ENCODE data around the gene CLCN1.
"Not testable (repeated sequence)": the region's sequence is repeated elsewhere in the genome, so short reads cannot be mapped to it uniquely, and the experiment has no call there.

Gene CLCN1

DNA sequence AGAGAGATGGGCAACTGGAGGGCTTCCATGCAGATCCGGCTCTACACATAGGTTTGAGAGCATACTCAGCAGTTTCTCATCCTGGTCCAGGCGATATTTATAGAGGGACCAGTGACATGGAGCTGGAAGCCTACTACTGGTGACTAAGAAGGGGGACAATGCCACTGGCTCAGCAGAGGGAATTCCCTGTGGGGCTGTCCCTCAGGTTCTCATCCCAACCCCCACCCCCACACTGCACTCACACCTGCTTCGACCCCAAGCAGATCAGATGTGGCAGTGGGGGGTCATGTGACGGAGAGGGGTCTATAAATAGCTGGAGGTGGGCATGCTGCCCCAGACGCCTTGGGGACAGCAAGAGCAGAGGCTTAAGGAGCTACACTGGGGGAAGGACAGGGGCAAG is at the start of gene CLCN1:
Gene CLCN1, plus strand, starts transcription at position 336 of the 400 bp plus-strand sequence. CDS start 102 bp downstream, outside the sequence.
- DNase-seq = no peak

DNA sequence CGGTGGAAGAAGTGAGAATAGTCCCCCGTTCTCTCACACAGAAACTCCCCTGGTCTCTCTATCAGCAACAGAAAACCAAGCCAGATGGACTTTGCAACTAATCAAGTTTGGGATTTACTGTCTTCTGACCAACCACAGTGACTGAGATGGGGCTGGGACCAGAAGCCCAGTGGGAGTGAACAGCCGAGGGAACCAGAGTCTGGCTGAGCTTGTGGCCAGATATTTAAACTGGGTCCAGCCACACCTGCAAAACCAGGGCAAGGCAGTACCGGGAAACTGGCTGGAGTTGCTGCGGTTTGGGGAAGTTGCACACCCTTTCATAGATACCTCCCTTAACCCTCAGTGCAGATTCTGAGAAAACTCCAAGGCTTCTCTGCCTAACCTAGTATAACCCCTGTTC is 46.7 kb upstream of the CLCN1 start:
- DNase-seq = no peak

DNA sequence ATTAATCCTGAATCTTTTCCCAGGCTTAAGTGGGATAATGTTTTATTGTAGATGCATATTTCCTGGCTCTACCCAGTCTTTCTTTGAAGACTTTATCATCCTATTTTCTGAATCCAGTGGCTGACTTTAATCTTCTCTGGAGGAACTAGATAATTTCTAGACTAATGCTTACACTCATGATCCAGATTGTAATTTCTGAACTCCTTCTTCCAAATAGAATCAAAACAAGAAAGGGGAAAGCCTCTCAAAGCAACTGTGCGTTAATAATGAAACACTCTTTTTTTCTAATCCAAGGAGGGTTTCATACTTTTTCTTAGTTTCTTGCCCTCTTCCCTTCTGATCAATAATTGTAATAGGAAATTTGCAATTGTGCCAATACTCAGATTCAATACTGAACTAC is 44.7 kb upstream of the CLCN1 start:
- DNase-seq = no peak

DNA sequence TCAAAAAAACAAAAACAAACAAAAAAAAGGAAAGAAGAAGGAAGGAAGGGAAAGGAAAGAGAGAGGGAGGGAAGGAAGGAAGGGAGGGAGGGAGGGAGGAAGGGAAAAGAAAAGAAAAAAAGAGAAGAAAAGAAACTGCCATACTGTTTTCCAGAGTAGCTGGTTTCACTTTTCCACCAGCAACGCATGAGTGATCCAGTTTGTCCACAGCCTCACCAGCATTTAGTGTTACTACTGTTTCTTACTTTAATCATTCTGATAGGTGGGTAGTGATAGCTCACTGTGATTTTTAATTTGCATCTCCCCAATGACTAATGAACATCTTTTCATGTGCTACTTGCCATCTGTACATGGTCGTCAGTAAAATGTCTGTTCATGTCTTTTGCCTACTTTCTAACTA is 43.0 kb upstream of the CLCN1 start:
- DNase-seq = no peak

DNA sequence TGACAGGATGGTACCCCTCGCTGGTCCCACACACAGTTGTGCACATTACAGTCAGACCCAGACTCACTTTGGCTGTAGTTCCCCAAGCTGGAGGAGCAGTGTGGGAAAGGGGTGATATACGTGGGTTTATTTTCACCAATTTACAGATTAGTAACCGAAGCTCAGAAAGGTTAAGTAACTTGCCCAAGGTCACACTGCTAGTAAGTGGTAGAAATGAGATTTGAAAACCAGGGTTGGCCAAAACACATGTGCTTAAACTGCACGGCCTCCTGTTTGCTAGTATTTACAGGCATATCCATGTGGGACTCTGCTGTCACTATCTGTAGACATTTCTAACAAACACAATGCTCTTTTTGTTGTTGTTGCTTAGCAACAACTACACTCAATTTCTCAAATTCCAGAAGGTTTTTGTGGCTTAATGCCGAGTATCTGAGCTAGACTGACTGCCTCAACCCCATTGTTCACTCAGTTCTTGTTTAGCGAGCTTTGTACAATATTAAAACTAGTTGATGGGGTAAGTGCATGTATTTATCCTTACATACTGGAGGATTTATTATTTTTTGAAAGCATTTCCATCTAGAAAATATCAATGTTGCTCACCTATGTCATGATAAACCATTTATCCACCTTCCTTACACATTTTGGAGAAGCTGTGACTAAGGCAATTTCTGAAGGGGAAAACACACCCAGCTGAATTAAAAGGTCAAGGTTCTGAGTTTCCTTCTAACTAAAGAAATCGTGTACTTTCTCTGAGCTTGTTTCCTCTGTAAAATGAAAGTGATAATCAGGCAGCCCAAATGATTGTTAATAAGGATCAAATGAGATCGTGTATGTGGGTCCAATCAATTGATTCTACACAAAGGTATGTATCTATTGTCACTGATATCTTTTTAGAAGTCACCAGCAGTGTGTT is 36.5 kb upstream of the CLCN1 start:
- peak; percentile 68 for DNase-seq

DNA sequence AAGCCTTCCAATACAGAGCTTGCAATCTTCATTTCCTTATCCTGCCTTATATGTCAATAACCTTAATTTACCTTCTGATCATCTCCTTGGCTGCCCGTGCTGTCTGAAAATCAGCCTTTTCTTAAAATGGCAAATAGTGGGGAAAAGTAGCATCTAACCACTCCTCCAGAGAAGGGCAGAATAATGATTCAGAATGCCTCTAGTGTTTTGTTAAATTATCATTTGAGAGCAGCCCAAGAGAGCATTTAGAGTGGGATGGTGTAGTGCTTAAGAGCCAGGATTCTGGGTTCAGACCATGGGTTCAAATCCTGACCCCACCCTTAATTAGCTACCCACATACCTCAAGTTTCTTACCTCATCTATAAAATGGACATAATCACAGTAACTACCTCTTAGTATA is 35.8 kb upstream of the CLCN1 start:
- no peak for DNase-seq

DNA sequence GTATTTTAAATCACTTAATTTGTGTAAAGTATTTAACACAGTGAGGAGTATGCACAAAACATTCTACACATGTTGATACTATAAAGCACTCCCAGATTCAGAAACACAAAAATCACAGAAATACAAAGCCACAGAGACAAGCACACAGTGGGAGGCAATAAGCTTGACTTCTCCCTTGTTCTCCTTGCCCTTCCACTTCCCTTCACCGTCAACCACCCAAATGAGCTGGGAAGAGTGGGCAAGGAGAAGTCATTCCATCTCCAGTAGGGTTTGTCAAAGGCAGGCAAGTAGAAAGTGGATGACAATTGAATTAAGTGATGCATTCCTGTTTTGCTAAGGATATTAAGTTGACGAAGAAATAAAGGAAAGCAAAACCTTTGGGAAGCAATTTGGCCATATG is 35.3 kb upstream of the CLCN1 start:
- DNase-seq = no peak

DNA sequence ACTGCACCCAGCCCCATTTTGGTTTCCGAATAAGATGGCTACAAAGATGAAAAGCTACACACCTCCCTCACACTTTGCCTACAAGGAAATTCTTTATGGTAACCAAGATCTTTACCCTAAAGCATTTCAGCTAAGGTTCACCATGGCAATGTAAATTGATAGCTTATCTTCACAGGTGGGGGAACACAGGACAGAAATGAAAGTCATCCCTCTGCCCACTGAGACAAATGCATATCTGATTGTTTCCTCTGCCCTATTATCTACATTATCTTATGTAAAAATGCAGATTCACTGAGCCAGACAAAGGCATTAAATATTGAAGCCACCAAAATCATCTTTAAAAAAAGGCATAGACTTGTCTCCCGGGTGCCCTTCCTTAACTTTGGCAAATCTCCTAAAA is 34.4 kb upstream of the CLCN1 start:
- DNase-seq = no peak

DNA sequence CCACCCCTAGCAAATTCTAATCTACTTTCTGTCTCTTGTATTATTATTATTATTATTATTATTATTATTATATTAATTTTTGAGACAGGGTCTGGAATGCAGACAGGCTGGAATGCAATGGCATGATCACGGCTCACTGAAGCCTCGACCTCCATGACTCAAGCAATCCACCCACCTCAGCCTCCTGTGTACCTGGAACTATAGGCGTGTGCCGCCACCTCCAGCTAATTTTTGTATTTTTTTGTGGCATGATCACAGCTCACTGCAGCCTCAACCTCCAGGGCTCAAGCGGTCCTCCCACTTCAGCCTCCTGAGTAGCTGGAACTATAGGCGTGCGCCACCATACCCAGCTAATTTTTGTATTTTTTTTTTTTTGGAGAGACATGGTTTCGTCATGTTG is 33.8 kb upstream of the CLCN1 start:
- no peak for DNase-seq

DNA sequence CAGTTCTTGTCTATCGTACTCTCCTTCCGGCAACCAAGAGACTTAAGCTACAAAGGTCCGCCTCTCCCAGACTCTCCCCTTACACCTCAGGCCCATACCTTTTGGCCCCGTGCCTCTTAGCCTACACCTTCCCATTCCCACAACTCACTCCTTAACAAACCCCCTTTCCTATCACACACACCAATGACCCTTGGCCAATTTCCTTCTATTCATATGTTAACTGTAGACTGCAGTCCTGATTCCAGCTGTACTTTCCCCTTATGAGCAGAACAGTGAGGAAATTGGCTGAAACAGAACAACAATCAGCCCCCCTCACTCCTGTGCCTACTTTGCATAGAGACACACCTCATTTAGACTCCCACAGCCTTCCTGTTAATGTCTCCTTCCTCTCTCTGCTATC is 32.5 kb upstream of the CLCN1 start:
- DNase-seq = no peak

DNA sequence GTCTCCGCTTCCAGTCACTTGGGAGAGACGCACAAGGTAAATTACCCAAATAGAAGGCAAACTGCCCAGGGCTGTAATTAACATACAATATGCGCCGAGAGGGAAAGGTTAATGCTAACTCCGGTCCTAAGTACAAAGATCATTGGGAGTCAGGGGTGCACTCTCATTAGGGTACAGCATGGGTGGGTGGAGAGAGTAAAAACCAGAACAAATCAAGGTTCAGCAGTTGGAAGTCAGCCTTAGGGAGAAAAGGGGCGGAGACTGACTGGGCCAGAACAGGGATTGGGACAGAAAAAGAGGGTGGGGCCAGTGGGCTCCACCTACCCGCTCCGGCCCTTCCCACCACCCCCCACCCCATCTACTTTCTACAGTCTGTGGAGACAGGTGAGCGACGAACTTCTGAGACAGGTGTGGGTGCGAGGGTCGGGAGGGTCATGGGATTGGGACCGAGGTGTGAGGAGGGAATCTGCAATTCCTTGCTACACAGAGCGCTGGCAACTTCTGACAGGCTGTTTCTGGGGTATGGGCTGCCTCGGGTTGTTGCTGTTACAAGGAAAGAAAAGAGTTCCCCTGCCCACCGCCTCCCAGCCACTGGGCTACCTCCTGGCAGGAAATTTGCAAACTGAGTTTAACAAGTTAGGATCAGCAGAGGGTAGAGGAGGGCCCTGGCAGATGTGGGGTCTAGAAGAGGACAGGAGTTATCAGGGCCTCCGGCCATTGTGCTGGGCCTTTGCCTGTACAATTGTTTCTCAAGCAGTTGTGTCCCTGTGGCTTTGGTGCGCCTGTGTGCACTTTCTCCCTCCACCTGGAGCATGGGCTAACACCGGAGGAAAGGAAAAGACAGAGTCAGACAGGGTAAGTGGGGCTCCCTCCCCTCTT is 31.1 kb upstream of the CLCN1 start, which contains the start of gene TMEM139:
Gene TMEM139, plus strand, starts transcription at position 368 of the 879 bp plus-strand sequence. CDS start 1,000 bp downstream, outside the sequence.
- no peak for DNase-seq

DNA sequence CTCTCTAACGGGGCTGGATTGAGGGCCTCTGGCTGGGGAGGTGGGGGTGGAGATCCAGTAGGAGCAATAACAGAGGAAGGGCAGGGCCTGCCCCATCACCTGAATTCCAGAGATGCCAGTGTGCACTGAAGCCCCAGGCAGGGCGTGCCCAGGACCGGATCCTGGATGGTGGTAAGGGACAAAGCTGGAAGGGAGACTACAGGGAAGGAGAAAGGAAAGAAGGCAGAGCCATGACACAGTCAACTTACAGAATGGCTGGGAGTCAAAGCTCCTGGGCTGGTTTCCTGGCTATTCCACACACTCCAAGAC is 30.5 kb upstream of the CLCN1 start:
- no peak for DNase-seq

DNA sequence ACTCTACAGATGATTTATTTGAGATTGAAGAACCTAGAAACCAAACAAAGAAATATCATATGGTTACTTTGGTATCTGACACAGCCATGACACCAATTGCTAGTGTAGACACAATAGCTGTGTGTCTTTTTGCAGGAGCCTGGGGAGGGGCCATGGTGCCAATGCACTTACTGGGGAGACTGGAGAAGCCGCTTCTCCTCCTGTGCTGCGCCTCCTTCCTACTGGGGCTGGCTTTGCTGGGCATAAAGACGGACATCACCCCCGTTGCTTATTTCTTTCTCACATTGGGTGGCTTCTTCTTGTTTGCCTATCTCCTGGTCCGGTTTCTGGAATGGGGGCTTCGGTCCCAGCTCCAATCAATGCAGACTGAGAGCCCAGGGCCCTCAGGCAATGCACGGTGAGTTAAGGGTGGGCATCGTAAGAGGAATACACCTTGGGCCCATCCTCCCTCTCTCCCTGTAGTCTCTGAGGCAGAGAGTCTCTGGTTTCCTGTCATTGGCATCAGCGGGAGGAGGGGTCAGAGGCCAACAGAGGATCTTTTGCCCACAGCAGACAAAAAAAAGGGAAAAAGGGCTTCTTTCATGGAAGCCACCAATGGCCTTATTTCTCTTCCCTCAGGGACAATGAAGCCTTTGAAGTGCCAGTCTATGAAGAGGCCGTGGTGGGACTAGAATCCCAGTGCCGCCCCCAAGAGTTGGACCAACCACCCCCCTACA is 29.9 kb upstream of the CLCN1 start:
- DNase-seq = no peak

DNA sequence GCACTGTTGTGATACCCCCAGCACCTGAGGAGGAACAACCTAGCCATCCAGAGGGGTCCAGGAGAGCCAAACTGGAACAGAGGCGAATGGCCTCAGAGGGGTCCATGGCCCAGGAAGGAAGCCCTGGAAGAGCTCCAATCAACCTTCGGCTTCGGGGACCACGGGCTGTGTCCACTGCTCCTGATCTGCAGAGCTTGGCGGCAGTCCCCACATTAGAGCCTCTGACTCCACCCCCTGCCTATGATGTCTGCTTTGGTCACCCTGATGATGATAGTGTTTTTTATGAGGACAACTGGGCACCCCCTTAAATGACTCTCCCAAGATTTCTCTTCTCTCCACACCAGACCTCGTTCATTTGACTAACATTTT is 29.4 kb upstream of the CLCN1 start:
- no peak for DNase-seq

DNA sequence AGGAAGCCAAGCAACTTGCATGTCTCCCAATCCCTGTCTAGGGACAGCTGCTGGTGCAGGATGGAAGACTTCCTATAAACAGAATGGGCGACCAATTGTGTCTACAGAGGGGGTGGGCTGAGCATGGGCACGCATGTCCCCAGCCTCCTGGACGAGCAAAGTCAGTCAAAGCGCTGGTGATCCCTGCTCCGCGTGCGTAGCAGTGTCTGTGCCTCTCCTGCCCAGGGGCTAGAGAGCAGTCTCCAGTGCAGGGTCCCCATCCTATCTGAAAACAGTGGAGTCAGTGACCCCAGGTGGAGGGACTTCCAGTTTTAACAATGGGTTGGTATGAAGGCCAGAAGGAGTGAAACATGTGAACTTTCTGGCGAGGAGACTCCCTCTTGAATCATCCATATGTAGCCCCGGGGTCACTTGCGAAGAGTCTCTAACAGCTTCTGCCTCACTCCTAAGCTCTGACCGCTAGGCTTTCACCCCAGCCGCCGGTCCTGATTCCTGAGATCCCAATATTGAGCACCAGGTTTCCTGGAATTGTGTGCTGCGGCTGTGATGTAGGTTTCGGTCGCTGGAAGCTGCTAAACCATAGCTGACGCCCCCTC is 28.5 kb upstream of the CLCN1 start:
- no peak for DNase-seq

DNA sequence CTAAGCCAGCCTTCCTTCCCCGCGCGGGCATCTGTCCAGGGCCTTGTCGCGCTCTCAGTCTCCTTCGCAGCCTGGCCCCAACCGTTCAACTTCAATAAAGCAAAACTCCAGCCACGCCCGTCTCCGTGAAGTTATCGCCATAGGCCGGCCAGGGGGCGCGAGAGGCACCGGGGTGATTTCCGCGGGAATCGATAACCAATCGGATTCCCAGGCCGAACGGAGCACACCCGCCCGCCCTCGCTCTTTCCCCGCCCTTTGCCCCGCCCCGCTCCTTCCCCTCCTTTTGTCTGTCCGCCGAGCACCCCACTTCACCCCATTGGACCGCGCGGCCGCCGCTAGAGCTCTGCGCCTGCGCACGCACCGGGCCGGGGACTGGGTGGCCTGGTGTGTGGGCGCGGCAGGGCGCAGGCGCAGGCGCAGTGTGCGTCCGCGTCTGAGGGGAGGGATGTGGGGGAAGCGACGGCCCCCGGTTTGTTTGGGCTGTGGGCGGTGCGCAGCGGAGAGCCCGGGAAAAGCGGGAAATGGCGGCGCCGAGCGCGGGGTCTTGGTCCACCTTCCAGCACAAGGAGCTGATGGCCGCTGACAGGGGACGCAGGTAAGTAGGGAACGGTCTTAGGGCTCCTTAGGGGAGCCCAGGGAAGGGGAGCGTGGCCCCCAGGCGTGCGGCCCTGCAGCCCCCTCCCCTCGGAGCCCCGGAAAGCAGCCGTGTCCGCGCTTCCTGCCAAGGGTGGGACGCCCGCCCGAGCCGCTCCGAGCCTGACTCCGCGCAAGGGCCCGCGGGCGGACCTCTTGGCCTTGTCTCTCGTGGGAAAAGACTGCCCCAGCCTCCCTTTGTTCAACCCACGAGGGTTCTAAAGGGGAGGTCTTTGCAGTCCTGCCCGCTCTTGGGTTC is 27.7 kb upstream of the CLCN1 start, which contains the start of gene CASP2:
Gene CASP2, plus strand, starts transcription at position 417 of the 892 bp plus-strand sequence. Its CDS starts 105 bp downstream, at position 522.
- DNase-seq = peak; percentile 99

DNA sequence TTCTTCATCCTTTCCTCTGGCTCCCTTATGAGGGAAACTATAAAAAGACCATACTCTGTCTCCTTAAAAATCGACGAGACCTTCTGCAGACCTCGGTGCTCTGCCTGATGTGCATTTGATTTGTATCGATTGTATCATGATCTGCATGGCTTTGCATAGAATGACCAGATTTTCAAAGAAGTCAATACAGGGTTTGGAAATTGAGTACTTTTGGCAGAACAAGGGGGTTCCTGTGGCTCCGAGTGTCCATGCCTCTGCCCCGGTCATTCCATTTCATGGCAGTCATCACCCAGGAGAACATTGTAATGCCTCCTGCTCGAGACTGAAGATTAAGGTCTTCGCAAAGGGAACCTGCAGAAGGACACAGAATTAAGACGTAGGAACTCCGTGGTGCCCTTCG is 27.1 kb upstream of the CLCN1 start:
- DNase-seq = no peak

DNA sequence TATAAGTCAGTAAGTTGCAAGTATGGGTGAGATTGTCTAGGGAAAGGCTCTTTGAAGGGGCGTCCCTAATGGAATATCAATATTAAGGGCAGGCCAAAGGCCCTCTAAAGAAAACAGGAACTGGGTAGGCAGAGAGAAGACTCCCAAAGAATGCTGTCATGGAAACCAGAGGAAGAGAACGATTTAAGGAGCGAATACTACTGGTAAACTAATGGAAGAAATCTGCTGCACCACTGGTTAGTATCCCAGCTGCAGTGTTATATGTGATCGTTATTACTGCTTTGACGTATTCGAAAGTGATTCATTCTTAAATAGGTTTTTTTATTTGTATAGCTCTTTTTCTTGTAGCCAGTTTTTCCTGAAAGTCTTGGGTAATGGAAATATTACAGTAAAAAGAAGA is 26.5 kb upstream of the CLCN1 start:
- DNase-seq = no peak

DNA sequence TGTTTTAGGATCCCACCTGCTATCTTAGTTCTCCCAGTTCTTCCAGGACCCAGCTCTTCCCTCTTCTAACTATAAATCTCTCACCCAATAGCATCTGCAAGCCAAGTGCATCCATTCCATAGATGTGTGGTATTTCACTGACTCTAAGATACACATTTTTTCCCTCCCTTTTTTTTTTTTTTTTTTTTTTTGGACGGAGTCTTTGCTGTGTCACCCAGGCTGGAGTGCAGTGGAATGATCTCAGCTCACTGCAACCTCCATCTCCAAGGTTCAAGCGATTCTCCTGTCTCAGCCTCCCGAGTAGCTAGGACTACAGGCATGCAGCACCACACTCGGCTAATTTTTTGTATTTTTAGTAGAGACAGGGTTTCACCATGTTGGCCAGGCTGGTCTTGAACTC is 26.0 kb upstream of the CLCN1 start:
- not testable (repeated sequence) for DNase-seq

DNA sequence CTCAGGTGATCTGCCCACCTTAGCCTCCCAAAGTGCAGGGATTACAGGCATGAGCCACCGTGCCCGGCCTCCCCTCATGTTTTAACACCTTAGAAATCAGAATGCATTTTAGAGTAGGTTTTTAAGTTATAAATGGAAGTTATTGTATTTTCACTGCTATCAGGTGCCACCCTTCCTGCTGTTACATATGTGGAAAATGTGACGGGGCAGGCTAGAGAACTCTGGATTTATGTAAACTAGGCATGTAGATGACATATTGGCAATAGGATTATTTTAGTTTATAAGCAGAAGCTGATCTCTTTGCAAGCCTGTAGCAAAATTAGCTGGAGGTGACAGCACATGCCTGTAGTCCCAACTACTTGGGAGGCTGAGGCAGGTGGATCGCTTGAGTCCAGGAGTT is 25.6 kb upstream of the CLCN1 start:
- DNase-seq = no peak

DNA sequence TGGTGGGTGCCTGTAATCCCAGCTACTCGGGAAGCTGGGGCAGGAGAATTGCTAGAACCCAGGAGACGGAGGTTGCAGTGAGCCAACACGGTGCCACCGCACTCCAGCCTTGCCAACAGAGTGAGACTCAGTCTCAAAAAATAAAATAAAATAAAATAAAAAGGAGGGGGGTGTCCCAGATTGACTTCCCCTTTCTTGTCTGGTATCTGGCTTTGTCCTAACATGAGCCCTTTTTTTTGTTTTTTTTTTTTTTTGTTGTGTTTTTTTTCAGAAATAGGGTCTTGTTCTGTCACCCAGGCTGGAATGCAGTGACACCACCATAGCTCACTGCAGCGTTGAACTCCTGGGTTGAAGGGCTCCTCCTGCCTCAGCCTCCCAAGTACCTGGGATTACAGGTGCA is 23.0 kb upstream of the CLCN1 start:
- no peak for DNase-seq

DNA sequence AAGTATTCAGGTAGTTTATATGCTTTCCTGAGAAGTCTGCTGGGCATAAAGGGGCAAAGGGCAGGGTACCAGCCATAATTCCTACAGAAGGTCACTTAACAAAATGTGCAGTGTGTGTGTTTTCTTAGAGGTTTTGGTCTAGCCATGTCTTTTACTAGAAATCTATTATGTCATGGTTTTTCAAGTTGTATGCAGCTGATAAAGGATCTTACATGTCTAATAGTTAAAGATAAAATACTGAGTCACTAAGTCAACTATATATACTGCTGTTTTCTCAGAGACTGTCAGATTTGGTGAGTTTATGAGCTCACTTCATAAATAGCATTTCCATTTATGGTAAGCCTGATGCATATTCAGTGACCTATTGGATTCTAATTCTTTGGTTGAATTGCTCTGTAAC is 20.0 kb upstream of the CLCN1 start:
- DNase-seq = no peak

All from CD4-positive, alpha-beta T cell treated with Interleukin-10 for 1 hour (primary cell).